Left colon (tissue), 2 donors: ENCODE data around the gene ZNF722. TPM values are rescaled to one million over a fixed set of nuclear protein-coding genes. Genes with fewer than 3 reads are reported as not detected.
"Not testable (repeated sequence)": the region's sequence is repeated elsewhere in the genome, so short reads cannot be mapped to it uniquely, and the experiment has no call there.

Experiments used
- ATAC-seq: fragments of 200-7000 bp; cut with Tn5 transposase; one replicate; pipeline ENCODE4 v1.9.1; 2020; ENCODE audit warnings: mild to moderate bottlenecking, moderate library complexity
- DNase-seq, 2 donors: peaks; one replicate each; pipeline ENCODE4 v3.0.0-alpha.2; 2020
- intact Hi-C, 2 donors: fragments of 100-400 bp; cut with DNase I in 1 of 2; cut with micrococcal nuclease in 1 of 2; formaldehyde crosslinking; loops; one replicate each; pipeline versions ENCODE4 v1.11.2 to v1.14.0; 2022; cut with DNase I, micrococcal nuclease
- long read RNA-seq: library from polyadenylated mRNA; unstranded; transcript quantifications from one replicate; pipeline ENCODE4 v2.0.0, GENCODE V29; 2021
- total RNA-seq, 2 donors: library from RNA; stranded (reverse); fragmentation: NEBNext Ultra II Directional; extraction: Animal tissue kit (Norgen Biotek cat#: 25700); gene quantifications; one replicate each; pipeline ENCODE4 v1.2.1, GENCODE V29; 2021
- donor health status: DM: no; HTN: no; CAD: no.
- donor health status: DM: yes; HTN: yes; CAD: no.

The ZNF722 gene
- total RNA-seq = not detected
- long read RNA-seq = 0 reads

DNA sequence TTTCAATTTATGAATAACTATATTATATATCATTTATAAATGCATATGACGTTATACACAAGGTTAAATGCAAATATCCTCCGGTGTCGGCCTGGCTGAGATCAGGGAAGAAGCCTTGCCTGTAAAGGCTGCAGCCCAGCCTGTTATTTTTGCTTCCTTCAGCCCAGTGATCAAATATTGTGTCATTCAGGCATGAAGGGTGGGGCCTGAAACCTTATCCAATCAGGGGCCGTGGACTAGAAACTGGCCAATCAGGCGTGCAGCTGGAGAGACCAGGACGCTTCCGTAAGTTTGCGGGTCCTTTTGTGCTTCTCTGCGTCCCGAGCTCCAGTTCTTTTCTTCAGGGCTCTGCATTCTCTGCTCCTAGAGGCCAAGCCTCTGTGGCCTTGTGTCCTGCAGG, at the start of gene ZNF722:
TSS of gene ZNF722 (plus strand) at position 301 of the 400 bp plus-strand sequence. CDS start 113 bp downstream, outside the sequence.
- intact Hi-C loops = no loop called here
- ATAC-seq = no peak
- DNase-seq = no peak

DNA sequence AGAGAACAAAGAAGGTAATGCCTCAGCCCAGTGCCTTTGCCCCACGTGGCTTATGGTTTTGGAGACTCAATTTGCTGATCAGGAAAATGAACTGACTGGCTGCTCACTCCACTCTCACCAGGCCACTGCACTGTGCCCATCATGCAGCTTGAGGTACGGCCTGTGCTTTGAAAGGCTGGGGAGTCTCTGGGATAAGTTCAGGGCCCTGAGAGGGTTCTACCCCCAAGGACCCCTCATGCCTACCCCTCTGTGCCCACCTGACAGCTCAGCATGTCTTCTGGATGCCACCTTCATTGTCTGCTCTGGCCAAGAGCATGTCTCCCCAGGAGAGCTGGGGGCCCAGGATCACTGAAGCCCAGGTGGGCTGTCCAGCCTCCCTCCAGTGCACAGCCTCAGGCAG, 45.5 kb upstream of the ZNF722 start:
- DNase-seq = no peak
- intact Hi-C loops = no loop called here
- no peak for ATAC-seq

DNA sequence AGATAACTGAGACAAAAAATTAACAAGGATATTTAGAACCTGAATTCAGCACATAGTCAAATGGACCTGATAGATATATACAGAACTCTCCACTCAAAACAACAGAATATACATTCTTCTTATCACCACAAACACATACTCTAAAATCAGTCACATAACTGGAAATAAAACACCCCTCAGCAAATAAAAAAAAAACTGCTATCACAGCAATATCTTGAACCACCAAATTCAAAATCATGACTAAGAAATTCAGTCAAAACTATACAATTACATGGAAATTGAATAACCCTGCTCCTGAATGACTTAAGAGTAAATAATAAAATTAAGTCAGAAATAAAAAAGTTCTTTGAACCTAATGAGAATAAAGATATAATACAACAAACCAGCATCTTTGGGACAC, 30.0 kb upstream of the ZNF722 start:
- intact Hi-C loops = no loop called here
- DNase-seq (no peak), ATAC-seq (no peak)

DNA sequence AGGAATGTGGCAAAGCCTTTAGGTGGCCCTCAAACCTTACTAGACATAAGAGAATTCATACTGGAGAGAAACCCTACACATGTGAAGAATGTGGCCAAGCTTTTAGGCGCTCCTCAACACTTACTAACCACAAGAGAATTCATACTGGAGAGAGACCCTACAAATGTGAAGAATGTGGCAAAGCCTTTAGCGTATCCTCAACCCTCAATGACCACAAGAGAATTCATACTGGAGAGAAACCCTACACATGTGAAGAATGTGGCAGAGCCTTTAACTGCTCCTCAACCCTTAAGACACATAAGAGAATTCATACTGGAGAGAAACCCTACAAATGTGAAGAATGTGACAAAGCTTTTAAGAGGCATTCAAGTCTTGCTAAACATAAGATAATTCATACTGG, 16.8 kb downstream of the ZNF722 start:
- intact Hi-C loops, DNase-seq, ATAC-seq: not testable (repeated sequence)

DNA sequence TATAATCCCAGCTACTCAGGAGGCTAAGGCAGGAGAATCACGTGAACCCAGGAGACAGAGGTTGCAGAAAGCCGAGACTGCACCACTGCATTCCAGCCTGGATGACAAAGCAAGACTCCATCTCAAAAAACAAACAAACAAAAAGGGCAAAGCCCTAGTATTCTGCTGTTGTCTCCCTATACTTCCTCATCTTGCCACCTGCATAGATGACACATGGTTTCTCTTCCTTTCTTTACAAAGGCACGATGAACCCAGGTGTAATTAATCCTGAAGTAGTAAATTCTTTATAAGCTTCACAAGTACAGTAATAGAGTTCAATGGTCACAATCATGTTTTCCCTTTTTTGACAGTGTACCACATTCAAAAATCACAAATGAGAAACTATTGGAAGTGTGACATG, 36.7 kb downstream of the ZNF722 start:
- ATAC-seq (no peak), DNase-seq (no peak)
- intact Hi-C loops = no loop called here

DNA sequence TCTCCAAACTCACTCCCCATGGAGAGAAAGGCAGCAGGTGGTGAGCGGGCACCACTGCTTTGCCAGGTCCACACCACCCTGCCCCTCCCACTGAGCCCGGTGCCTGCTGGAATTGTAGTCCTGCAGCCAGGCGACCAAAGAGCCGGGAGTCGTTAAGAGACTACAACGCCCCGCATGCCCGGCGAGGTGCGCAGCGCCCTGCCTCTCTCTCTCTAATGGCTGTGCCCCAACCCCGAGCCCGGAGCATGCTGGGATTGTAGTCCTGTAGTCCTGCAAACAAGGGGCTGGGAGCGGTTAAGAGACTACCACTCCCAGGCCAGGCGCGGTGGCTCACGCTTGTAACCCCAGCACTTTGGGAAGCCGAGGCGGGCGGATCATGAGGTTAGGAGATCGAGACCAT, 38.4 kb downstream of the ZNF722 start:
- intact Hi-C loops = no loop called here
- ATAC-seq = no peak
- no peak for DNase-seq

DNA sequence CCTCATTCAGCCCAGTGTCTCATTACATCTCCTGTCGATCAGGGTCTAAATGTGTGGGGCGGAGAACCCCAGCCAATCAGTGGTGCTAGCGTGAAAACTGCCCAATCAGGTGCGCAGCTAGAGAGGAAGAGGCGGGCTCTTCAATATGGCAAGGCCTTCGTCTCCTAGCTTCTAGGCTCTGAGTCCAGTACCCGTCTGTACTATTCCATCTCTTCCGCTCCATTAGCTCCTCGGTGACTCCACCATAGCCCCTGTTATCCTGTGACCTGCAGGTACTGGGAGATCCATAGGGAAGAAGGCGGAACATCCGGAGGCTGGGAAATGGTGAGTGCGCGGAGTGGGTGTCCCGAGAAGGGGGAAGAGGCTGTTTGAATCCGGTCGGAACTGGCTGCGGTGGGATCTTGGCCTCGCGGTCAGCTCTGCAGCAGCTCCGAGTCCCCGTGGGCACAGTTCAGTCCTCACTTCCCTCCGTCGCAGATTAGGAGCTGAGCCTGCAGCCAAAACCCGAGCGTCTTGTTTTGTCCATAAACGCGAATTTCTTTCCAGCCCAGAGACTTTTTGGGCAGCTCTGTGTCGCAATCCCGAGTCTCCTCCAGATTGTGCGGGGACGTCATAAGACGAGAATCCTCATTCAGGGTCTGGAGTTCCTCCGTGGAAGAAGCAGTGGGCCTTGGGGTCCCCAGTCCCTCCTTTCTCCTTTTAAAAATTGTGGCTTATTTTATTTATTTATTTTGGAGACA, 46.8 kb downstream of the ZNF722 start, which contains the start of gene ZNF727:
TSS of gene ZNF727 (plus strand) at position 134 of the 740 bp plus-strand sequence. CDS start at position 322, 188 bp downstream.
- DNase-seq (peak; percentile 48 to 67), ATAC-seq (peak; percentile 86)
- intact Hi-C loops = no loop called here

DNA sequence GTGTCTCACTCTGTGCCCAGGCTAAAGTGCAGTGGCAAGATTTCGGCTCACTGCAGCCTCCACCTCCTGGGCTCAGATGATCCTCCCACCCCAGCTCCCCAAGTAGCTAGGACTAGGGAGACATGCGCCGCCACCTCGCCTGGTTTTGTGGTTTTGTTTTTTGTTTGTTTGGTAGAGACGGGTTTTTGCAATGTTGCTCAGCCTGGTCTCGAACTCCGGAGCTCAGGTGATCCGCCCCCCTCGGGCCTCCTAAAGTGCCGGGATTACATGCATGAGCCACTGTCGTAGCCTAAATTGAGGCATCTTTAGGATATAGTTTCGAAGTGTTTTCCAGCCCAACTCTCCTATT, 47.4 kb downstream of the ZNF722 start:
- DNase-seq = no peak
- intact Hi-C loops = no loop called here
- no peak for ATAC-seq

Other genes with a start within 250 kb of the ZNF722 start
- 1 to 10 TPM; 1.1 to 1.6 TPM for gene ZNF727, start 46.6 kb downstream of the ZNF722 start, total RNA-seq
- not detected for gene ZNF735, start 208.4 kb downstream of the ZNF722 start, total RNA-seq
- not detected for gene ZNF679, start 229.6 kb downstream of the ZNF722 start, total RNA-seq